Sigmoid colon (tissue), 3 donors: ENCODE data around the gene FICD.

ENCODE experiments used
- CTCF ChIP-seq, 4 experiments: fragments of 450-650 bp in 3 of 4; fragments of 200-600 bp in 1 of 4; IDR thresholded peaks; one replicate each; pipeline ENCODE4 v1.5.1; 2016 to 2019; ENCODE audit warnings: antibody characterized with exemption in 4 of 4, mild to moderate bottlenecking in 3 of 4, moderate library complexity in 2 of 4
- POLR2A ChIP-seq, 2 donors: fragments of 450-650 bp; IDR thresholded peaks; one replicate each; pipeline ENCODE4 v1.6.1; 2016; ENCODE audit warnings: antibody characterized with exemption in 2 of 2, mild to moderate bottlenecking in 2 of 2, moderate library complexity in 2 of 2

GRCh38 chr12:108505129-108505528 lies 9.9 kb upstream of the FICD start:
- TF ChIP-seq CTCF (IDR thresholded peaks at IDR 0.05) (no peak), POLR2A (IDR thresholded peaks at IDR 0.05) (no peak)
